HCT116 (cell line): ENCODE measurements around the gene LMBR1.

Experiments
- CEBPB ChIP-seq: IDR thresholded peaks from 2 replicates; pipeline ENCODE4 v1.6.1; 2012; ENCODE audit warnings: low read depth
- EZH2 ChIP-seq: fragments of 200-600 bp; sonication (generic); IDR thresholded peaks from 2 replicates; pipeline ENCODE4 v1.6.1; 2017; ENCODE audit warnings: antibody characterized with exemption, mixed run types
- EZH2phosphoT487 ChIP-seq: fragments of 200-600 bp; IDR thresholded peaks from 2 replicates; pipeline ENCODE4 v1.6.1; 2018; ENCODE audit warnings: antibody characterized with exemption, borderline replicate concordance
- POLR2A ChIP-seq: IDR thresholded peaks from 2 replicates; pipeline ENCODE4 v1.7.0; 2011; ENCODE audit warnings: borderline replicate concordance; ENCODE audit not compliant: insufficient read depth, insufficient read length; ENCODE audit errors: extremely low read depth
- SIN3A ChIP-seq: IDR thresholded peaks from 2 replicates; pipeline ENCODE4 v1.6.1; 2012; ENCODE audit warnings: low read depth
- SP1 ChIP-seq: IDR thresholded peaks from 2 replicates; pipeline ENCODE4 v1.6.1; 2012; ENCODE audit warnings: low read depth
- SRF ChIP-seq: IDR thresholded peaks from 2 replicates; pipeline ENCODE4 v1.6.1; 2012; ENCODE audit warnings: low read depth
- YY1 ChIP-seq: IDR thresholded peaks from 2 replicates; pipeline ENCODE4 v1.6.1; 2011; ENCODE audit warnings: low read length, low read depth, moderate library complexity, mild to moderate bottlenecking; ENCODE audit not compliant: insufficient replicate concordance; ENCODE audit errors: extremely low read depth
- TF ChIP-seq, protein P1 (sequence below), 3 experiments: fragments of 200-600 bp in 1 of 3; sonication (generic) in 1 of 3; IDR thresholded peaks in 2 of 3; conservative IDR thresholded peaks in 1 of 3; 2 replicates each; pipeline ENCODE4 v1.5.1; 2012 to 2017; ENCODE audit warnings: low read depth in 2 of 3, low read length in 2 of 3, antibody characterized with exemption in 1 of 3, borderline replicate concordance in 1 of 3, control low read depth in 1 of 3, mild to moderate bottlenecking in 1 of 3, mixed read lengths in 1 of 3, mixed run types in 1 of 3, moderate library complexity in 1 of 3; ENCODE audit not compliant: insufficient read depth in 1 of 3

DNA sequence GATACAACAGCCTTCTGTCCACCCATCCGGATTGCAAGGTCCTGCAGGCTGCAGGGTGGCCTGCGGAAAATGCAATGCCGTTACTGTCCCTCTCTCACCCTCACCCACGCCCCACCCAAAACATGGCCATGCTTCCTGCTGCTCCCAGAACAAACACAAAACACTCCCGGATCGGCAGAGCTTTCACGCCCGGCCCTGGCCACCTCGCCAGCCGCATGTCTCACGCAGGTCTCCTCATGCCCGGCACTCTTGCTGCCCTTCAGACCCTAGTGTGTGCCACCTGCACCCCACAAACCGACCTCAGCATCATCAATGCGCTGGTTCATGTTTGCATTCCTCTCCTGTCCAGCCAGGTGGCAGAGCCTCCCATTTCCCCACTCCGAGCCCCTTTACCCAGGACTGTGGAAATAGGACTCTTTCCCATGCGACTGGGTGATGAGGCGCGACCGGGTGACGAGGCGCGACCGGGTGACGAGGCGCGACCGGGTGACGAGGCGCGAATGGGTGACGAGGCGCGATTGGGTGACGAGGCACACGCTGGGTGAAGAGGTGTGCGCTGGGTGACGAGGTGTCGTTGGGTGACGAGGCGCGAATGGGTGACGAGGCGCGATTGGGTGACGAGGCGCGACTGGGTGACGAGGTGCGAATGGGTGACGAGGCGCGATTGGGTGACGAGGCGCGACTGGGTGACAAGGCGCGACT is 47.6 kb upstream of the LMBR1 start:
- no peak for TF ChIP-seq CEBPB
- TF ChIP-seq, protein P1, sequence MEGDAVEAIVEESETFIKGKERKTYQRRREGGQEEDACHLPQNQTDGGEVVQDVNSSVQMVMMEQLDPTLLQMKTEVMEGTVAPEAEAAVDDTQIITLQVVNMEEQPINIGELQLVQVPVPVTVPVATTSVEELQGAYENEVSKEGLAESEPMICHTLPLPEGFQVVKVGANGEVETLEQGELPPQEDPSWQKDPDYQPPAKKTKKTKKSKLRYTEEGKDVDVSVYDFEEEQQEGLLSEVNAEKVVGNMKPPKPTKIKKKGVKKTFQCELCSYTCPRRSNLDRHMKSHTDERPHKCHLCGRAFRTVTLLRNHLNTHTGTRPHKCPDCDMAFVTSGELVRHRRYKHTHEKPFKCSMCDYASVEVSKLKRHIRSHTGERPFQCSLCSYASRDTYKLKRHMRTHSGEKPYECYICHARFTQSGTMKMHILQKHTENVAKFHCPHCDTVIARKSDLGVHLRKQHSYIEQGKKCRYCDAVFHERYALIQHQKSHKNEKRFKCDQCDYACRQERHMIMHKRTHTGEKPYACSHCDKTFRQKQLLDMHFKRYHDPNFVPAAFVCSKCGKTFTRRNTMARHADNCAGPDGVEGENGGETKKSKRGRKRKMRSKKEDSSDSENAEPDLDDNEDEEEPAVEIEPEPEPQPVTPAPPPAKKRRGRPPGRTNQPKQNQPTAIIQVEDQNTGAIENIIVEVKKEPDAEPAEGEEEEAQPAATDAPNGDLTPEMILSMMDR (IDR thresholded peaks at IDR 0.05 in 2 of 3, conservative IDR thresholded peaks at IDR 0.05 in 1 of 3; ENCODE audit: borderline replicate concordance in 1 of 3, insufficient read depth in 1 of 3, low read depth in 2 of 3, low read length in 2 of 3) = no peak
- TF ChIP-seq EZH2phosphoT487 = no peak
- TF ChIP-seq SP1 = no peak
- TF ChIP-seq POLR2A = no peak
- TF ChIP-seq SIN3A = no peak
- TF ChIP-seq EZH2 = no peak
- TF ChIP-seq SRF = no peak
- TF ChIP-seq YY1 = no peak
